Measurements from ENCODE around the gene TRAIP. TPM values are rescaled to one million over a fixed set of nuclear protein-coding genes. Genes with fewer than 3 reads are reported as not detected.

Gene TRAIP
- total RNA-seq, 8 experiments from 2014 or later = 0.66 to 15.3 (median 3.7) TPM

DNA sequence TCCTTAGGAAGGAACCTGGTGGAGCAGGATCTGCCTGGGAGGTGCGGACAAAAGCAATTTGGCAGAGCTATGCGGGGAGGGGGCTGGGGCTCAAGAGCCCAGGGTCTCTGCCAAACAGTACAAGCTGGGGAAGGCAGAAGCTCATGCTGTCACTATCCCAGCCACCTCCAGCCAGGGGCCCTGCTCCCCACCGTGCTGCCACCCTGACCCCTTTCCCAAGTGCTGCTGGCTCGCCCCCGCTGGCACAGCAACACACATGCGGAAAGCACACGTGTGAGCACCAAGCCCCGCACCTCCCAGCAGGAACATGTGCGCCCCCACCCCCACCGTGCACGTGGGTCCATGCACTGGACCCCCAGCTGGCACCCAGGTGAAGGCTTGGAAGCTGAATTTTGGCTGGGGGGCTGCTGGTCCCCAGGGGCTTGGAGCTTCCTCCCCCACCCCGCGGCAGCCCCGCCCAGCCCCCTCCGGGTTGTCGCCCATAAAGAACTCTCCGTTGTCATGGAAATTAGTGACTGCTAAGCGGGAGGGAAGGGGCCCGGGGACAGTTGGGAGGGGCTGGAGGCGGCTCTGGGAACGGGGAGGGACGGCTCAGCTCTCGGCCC is 12.6 kb upstream of the TRAIP start:
- H3K4me3 ChIP-seq = peak overlapping the region; percentile 40 to 56 (median 46)
- H3K4me1 ChIP-seq (replicated peaks in 1 of 2) = peaks cover 69 to 78% of the 10 kb centered on the region in 2 donors
- ATAC-seq (replicated peaks in 6 of 8) = peak; percentile 5 to 60 (median 48)
- WGBS, 10 experiments = 33% methylated on average over 1 of the region's 23 CpGs; no CpG with 5 or more reads in 9 of the 10 experiments
- in situ Hi-C loops (cut with MboI; ENCODE audit: low pct_unique_long_range_greater_than_20kb in 2 of 9, low sequenced_read_pairs in 9 of 9, unreplicated experiment in 9 of 9) = no loop called here
- peak overlapping the region in 1 of 2 donors; percentile 22 for H3K27ac ChIP-seq

DNA sequence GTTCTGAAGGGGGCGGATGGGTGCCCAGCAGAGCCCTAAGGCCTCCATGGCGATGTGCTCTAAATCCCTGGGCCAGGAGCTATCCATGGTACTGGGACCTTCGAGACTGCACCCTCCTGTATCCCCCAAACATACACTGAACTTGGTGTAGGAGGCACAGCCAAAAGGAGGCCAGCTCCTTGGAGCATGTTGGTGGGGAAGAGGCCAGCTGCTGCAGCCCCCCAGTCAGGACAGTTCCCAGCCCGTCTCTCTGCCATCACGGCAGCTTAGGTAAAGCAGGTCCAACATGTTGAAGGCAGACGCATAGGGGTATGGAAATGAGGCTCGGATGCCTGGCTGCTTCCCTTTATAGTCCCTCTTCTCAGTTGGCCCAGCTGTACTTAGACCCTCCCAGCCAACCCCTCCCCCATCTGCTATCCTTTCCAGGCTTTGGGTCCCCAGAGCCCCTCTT is 11.5 kb upstream of the TRAIP start:
- 0 to 40% (median 28%) methylated on average over 1 to 2 of the region's 7 CpGs; no CpG with 5 or more reads in 6 of the 10 experiments for WGBS, 10 experiments
- peaks cover 65 to 72% of the 10 kb centered on the region in 2 donors for H3K4me1 ChIP-seq (replicated peaks in 1 of 2)
- in situ Hi-C loops (cut with MboI; ENCODE audit: low pct_unique_long_range_greater_than_20kb in 2 of 9, low sequenced_read_pairs in 9 of 9, unreplicated experiment in 9 of 9) = no loop called here
- no peak overlapping the region for H3K27ac ChIP-seq
- peak in 4 of 8 experiments; percentile 4 to 57 (median 40) for ATAC-seq (replicated peaks in 6 of 8)
- H3K4me3 ChIP-seq = peak overlapping the region in 2 of 5 donors; percentile 2 to 40

DNA sequence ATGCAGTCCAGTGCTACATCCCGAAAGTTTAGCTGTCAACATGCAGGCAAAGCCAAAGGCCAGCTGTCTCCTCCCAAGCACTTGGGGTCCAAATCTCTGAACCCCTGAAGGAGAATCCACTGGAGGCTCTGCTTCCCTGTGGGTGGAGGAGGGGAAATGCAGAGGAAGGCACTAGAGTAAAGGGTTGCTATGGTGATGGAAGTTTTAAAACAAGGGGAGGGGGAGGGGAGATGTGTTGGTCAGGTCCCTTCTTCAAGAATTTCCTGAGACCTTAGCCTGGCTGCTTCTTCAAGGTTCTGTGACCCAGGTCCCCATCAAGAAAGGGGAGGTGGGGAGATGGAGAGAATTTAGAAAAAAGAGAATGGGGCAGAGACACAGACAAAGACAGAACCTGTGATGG is 11.0 kb upstream of the TRAIP start:
- H3K4me1 ChIP-seq (replicated peaks in 1 of 2) = peaks cover 60 to 68% of the 10 kb centered on the region in 2 donors
- H3K27ac ChIP-seq = no peak overlapping the region
- WGBS, 10 experiments = 60 to 83% methylated on average over 1 of the region's 1 CpG; no CpG with 5 or more reads in 8 of the 10 experiments
- H3K4me3 ChIP-seq = peak overlapping the region in 2 of 5 donors; percentile 2 to 40
- in situ Hi-C loops (cut with MboI; ENCODE audit: low pct_unique_long_range_greater_than_20kb in 2 of 9, low sequenced_read_pairs in 9 of 9, unreplicated experiment in 9 of 9) = no loop called here
- no peak for ATAC-seq (replicated peaks in 6 of 8)

DNA sequence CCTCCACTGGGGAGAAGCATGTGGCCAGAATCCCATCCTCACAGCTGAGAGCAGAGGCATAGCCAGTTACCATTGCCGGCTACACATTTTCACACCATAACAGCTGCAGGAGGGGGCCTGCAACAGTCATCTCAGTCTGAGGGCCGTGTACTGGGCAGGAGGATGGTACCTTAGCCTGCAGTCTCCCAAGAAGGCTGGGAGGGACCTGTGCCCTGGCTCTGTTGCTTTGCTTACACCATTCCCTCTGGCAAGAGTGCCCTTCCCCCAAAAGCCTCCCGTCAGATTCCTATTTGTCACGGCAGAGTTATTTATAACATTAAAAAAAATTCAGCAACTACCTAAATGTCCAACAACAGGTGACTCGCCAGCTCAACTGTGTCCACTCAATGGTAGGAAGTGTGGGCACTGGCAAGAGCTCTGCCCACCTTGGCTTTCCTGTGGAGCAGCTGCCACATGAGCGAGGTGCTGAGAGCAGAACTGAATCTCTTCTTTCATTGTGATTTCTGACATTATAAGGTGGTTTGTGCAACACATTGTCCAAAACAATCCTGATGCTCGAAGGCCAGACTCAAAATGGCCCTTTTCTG is 8.9 kb upstream of the TRAIP start:
- no peak for ATAC-seq (replicated peaks in 6 of 8)
- in situ Hi-C loops (cut with MboI; ENCODE audit: low pct_unique_long_range_greater_than_20kb in 2 of 9, low sequenced_read_pairs in 9 of 9, unreplicated experiment in 9 of 9) = no loop called here
- peak overlapping the region in 1 of 2 donors; percentile 14 for H3K27ac ChIP-seq
- peaks cover 41 to 52% of the 10 kb centered on the region in 2 donors for H3K4me1 ChIP-seq (replicated peaks in 1 of 2)
- 0 to 82% (median 41%) methylated on average over 1 to 6 of the region's 7 CpGs; no CpG with 5 or more reads in 4 of the 10 experiments for WGBS, 10 experiments
- no peak overlapping the region for H3K4me3 ChIP-seq

DNA sequence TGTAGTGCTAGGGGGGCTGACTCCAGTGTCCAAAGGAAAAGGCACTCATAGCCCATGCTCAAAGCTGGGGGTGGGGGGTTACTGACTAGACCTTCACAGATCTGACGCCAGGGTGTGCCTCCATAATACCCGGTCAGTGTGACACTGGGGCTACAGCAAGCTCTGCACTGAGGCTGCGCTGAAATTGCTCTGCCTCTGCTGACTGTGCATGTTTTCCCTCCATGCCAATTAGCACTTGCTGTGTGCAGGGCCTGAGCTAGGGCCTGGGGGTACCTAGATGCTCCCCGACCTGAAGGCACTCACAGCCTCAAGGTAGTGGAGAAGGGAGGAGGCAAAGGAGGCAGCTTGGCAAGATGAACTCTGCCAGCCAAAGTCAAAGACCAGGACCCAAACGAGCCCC is 8.1 kb upstream of the TRAIP start:
- WGBS, 10 experiments = 0 to 81% (median 54%) methylated on average over 1 to 3 of the region's 5 CpGs; no CpG with 5 or more reads in 4 of the 10 experiments
- ATAC-seq (replicated peaks in 6 of 8) = no peak
- in situ Hi-C loops (cut with MboI; ENCODE audit: low pct_unique_long_range_greater_than_20kb in 2 of 9, low sequenced_read_pairs in 9 of 9, unreplicated experiment in 9 of 9) = no loop called here
- Histone ChIP-seq H3K4me1 (replicated peaks in 1 of 2) (peaks cover 37 to 47% of the 10 kb centered on the region in 2 donors), H3K27ac (peak overlapping the region in 1 of 2 donors; percentile 14), H3K4me3 (no peak overlapping the region)

DNA sequence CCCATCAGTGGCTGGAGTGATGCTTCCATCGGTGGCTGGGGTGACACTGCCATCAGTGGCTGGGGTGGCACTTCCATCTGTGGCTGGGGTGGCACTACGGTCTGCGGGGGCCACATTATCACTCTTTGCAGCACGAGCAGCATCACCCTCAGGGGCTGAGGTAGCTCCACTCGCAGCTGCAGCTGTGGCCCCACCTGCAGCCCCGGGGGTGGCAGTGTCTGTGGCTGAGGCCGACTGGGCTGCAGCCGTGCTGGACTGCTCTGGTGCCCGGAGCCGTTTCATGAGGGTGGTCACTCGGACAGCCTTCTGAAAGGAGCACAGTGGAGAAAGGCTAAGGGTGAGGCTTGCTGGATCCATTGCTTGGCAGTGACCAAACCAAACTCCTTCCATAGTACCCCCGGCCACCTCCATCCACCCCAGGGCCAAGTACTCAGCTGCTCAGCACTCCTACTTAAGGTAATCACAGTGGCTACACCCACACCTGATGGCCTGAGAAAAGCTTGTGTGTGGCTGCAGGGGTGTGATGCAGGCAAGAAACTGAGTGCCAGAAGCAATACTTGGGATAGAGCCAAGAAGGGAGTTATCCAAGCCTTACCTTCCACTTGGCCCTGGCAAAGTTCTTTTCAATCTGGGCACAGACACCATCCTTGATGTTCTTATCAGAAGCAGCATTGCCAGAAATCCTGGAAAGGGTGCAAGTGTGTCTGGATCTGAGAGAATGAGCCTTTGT is 3.4 kb upstream of the TRAIP start:
- WGBS, 10 experiments = no CpG with 5 or more reads among the region's 12 CpGs
- ATAC-seq (replicated peaks in 6 of 8) = no peak
- H3K27ac ChIP-seq = no peak overlapping the region
- peaks cover 10 to 11% of the 10 kb centered on the region in 2 donors for H3K4me1 ChIP-seq (replicated peaks in 1 of 2)
- in situ Hi-C loops (cut with MboI; ENCODE audit: low pct_unique_long_range_greater_than_20kb in 2 of 9, low sequenced_read_pairs in 9 of 9, unreplicated experiment in 9 of 9) = no loop called here
- no peak overlapping the region for H3K4me3 ChIP-seq

DNA sequence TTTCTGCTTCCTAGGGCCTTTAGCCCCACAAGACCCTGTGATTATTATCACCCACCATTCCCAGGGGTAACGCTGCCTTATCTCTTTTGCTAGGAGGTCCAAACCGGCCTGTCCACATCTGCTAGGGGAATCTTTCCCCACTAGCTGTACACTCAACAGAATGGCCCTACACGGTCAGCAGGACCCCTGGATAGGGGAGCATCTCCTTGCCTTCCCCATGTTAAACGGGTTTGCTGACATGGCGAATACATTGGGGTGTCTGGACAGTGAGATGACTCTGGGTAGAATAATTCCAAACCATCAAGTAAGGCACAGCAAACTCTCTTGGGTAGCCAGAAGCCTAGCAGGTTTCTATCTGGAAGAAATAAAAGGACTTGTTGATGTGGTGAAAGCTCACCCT is 702 bp downstream of the TRAIP start:
- 13 to 85% (median 46%) methylated on average over 1 to 5 of the region's 5 CpGs; no CpG with 5 or more reads in 4 of the 10 experiments for WGBS, 10 experiments
- no peak for ATAC-seq (replicated peaks in 6 of 8)
- H3K4me1 ChIP-seq (replicated peaks in 1 of 2) = peaks cover 6 to 9% of the 10 kb centered on the region in 2 donors
- in situ Hi-C loops (cut with MboI; ENCODE audit: low pct_unique_long_range_greater_than_20kb in 2 of 9, low sequenced_read_pairs in 9 of 9, unreplicated experiment in 9 of 9) = no loop called here
- H3K27ac ChIP-seq = no peak overlapping the region
- peak overlapping the region; percentile 45 to 76 (median 53) for H3K4me3 ChIP-seq

DNA sequence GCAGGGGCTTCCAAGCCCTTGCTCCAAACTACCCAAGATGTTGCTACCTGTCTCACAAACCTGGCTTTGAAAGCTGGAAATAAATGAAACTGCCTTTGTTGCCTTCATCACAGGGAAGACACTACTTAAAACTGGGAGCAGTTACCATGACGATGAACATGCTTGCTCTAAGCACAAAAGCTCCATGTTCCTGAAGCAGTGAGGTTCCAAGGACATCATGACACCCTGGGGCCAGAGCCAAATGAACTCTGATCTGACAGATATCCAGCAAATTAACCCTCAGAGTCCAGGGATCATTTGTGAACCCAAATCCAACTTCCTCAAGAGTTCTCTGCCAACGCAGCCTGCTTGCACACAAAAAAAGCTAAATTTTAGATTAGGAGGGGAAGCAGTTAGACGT is 10.7 kb downstream of the TRAIP start:
- in situ Hi-C loops (cut with MboI; ENCODE audit: low pct_unique_long_range_greater_than_20kb in 2 of 9, low sequenced_read_pairs in 9 of 9, unreplicated experiment in 9 of 9) = no loop called here
- 83 to 100% (median 97%) methylated on average over 1 to 3 of the region's 3 CpGs; no CpG with 5 or more reads in 4 of the 10 experiments for WGBS, 10 experiments
- ATAC-seq (replicated peaks in 6 of 8) = no peak
- no peak overlapping the region for H3K4me3 ChIP-seq
- no peak overlapping the region for H3K27ac ChIP-seq
- H3K4me1 ChIP-seq (replicated peaks in 1 of 2) = no peaks in the 10 kb centered on the region

DNA sequence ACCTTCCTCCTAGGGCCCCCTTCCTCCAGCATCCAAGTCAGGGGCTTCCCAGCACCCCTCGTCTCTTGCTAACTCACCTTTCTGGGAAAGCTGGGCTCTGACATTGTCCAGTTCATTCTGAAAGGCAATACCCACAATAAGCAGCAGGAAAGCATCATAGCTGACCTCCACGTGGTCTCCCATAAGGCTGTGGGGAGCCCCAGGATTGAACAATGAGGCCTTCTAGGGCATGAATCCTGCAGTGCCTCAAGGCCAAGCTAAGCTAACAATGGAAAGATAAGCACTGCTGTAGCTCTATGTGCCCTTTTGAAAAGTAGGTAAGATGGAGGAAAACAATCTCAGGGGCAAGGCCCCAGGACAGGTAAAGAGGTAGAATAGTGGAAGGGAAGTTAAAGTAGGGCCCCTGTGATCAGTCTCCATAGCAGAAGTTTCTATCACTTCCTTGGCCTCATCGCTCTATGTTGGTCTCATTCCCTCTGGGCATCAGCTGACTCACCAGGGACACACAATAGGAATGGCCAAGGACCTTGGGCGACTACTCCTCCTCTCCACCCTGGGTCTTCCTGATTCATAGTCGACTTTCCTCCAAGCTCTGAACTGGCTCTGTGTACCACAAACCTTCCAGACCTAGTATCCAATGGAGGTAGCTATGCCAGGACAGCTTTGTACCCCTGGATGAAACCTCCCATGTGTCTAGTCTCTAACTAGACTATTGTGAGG is 11.7 kb downstream of the TRAIP start:
- 36 to 100% (median 75%) methylated on average over 1 to 3 of the region's 5 CpGs; no CpG with 5 or more reads in 4 of the 10 experiments for WGBS, 10 experiments
- Histone ChIP-seq H3K4me3 (no peak overlapping the region), H3K27ac (no peak overlapping the region), H3K4me1 (replicated peaks in 1 of 2) (no peaks in the 10 kb centered on the region)
- in situ Hi-C loops (cut with MboI; ENCODE audit: low pct_unique_long_range_greater_than_20kb in 2 of 9, low sequenced_read_pairs in 9 of 9, unreplicated experiment in 9 of 9) = no loop called here
- ATAC-seq (replicated peaks in 6 of 8) = no peak

DNA sequence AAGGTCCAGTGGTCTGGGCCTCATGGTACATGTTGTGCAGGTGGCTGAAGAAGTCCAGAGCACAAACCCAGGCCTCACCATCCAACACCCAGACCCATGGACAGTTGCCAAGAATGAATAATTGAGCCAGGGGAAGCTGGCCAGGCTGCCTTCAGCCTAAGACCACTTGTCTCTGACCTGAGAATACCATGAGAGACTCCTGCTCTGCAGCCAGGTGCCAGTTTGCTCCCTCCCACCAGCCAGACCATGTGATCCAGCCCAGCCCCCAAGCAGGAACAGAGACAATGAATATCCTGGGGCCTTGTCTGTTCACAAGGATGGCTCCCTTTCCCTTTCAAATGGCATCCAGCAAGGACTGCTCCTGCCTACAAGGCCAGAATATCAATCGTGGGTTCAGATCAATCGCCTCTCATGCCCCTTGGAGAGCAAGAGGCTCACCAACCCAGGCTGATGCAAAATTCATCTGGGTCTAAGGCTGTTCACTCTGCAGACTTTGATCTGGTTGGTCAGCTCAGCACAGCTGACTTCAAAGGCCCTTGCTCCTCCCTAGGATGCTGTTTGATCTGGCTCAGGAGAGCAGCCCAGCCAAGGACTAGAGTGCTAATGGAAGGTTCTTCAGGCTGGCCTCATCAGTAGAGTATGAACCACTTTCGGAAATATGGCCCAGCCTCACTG is 13.4 kb downstream of the TRAIP start:
- in situ Hi-C loops (cut with MboI; ENCODE audit: low pct_unique_long_range_greater_than_20kb in 2 of 9, low sequenced_read_pairs in 9 of 9, unreplicated experiment in 9 of 9) = no loop called here
- Histone ChIP-seq H3K27ac (no peak overlapping the region), H3K4me3 (no peak overlapping the region), H3K4me1 (replicated peaks in 1 of 2) (no peaks in the 10 kb centered on the region)
- no peak for ATAC-seq (replicated peaks in 6 of 8)
- 67 to 100% (median 87%) methylated on average over 1 to 3 of the region's 3 CpGs; no CpG with 5 or more reads in 6 of the 10 experiments for WGBS, 10 experiments

DNA sequence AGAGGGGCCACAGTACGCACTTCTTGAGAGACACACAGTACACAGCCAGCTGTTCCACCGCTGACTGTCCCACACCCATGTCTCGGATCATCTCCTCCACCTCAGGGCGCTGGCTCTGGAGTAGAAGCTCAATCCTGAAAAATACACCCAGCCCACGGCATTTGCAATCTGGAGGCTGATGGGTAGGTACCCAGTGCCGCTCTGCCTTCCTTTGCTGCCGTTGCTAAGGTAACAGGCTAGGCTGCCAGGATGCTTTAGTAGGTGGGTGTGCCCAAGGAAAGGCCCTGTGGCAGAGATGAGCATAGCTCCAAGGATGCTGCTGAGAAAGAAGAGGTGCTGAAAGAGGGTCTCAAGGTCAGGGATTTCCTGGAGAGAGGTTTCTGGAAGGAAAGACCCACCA is 14.6 kb downstream of the TRAIP start:
- WGBS, 10 experiments = 38 to 100% (median 93%) methylated on average over 1 to 4 of the region's 7 CpGs; no CpG with 5 or more reads in 3 of the 10 experiments
- Histone ChIP-seq H3K4me3 (no peak overlapping the region), H3K4me1 (replicated peaks in 1 of 2) (no peaks in the 10 kb centered on the region), H3K27ac (no peak overlapping the region)
- in situ Hi-C loops (cut with MboI; ENCODE audit: low pct_unique_long_range_greater_than_20kb in 2 of 9, low sequenced_read_pairs in 9 of 9, unreplicated experiment in 9 of 9) = no loop called here
- peak in 2 of 8 experiments; percentile 13 to 34 for ATAC-seq (replicated peaks in 6 of 8)

DNA sequence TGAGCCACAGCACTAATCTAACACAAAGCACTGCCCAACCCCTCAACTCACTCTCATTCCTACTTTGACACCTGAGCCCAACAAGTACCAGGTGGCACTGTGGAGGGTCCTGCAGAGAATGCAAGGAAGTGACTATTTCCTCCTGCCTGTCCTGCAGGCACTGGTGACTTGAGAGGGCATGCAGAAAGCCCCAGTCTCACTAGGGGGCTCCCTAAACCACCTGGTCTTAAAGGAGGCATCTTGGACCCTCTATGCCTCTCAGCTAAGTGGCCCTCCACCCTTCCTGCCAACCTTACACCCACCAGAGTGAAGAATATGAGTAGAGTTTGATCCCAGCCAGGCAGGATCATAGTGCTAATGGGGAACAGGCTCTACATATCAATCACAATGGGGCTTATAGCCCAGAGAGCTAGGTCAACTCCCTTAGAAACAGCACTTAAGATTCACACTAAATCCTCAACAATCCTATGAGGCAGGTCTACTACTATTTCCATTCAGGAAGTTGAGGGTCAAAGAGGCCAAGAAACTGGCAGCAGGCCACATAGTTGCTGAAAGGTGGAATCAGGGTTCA is 15.2 kb downstream of the TRAIP start:
- H3K4me1 ChIP-seq (replicated peaks in 1 of 2) = no peaks in the 10 kb centered on the region
- in situ Hi-C loops (cut with MboI; ENCODE audit: low pct_unique_long_range_greater_than_20kb in 2 of 9, low sequenced_read_pairs in 9 of 9, unreplicated experiment in 9 of 9) = no loop called here
- H3K27ac ChIP-seq = no peak overlapping the region
- H3K4me3 ChIP-seq = no peak overlapping the region
- ATAC-seq (replicated peaks in 6 of 8) = peak; percentile 16 to 65 (median 42)

All from motor neuron (in vitro differentiated cells).